HG02571 (cell line): Measurements from ENCODE around the gene TGFB1I1.
"Not testable (repeated sequence)": the region's sequence is repeated elsewhere in the genome, so short reads cannot be mapped to it uniquely, and the experiment has no call there.

Experiments used
- ATAC-seq: cut with Tn5 transposase; IDR thresholded peaks from one replicate; pipeline ENCODE4 v1.9.1; 2021; ENCODE audit warnings: mild to moderate bottlenecking, moderate library complexity; ENCODE audit not compliant: unreplicated experiment

The TGFB1I1 gene

DNA sequence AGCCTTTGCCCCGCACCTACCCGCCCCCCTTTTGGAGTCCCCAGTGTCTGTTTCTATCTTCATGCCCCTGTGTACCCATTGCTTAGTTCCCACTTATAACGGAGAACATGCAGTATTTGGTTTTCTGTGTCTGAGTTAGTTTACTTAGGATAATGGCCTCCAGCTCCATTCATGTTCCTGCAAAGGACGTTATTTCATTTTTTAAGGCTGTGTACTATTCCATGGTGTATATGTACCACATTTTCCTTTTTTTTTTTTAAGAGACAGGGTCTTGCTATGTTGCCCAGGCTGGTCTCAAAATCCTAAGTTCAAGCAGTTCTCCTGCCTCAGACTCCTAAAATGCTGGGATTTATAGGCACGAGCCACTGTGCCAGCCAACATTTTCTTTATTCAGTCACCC lies 4.1 kb upstream of the TGFB1I1 start:
- ATAC-seq, result no peak

DNA sequence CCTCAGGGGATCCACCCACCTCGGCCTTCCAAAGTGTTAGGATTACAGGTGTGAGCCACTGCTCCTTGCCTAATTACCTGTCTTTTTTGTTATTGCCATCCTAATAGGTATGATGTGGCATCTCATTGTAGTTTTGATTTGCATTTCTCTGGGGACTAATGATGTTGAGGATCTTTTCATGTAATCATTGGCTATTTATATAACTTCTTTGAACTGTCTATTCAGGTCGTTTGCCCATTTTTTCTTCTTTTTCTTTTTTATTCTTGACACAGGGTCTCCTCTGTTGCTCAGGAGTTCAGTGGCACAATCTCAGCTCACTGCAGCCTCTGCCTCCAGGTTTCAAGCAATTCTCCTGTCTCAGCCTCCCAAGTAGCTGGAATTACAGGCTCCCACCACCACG lies 1.3 kb upstream of the TGFB1I1 start:
- ATAC-seq, result no peak

DNA sequence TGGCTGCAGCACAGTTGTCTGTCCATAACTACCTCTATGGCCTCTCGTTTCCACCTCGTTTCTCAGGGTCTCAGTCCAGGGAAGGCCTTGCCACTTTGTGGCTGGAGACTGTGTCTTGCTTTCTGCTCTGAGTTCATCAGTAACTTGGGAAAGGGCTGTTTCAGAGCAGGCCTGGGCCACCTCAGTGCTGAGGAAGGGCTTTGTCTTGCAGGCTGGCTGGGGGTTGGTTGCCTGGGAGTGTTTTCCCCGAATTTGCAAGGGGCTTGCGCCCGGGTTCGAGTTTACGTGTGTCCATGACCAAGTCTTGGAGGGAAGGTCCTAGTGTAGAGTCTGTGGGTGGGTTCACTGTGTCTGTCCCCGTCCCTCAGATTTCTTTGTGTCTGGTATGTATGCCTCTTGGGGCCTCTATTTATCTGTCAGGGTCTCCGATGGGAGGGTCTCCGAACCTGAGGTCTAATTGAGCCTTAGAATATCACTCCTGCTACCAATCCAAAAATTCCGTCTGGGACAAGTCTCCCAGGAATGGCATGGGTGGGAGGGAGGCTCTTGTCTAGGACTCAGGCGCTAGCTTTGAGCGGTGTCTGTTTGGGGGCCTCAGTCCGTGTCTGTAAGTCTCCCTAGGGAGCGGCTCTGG lies 594 bp upstream of the TGFB1I1 start:
- ATAC-seq, result no peak

DNA sequence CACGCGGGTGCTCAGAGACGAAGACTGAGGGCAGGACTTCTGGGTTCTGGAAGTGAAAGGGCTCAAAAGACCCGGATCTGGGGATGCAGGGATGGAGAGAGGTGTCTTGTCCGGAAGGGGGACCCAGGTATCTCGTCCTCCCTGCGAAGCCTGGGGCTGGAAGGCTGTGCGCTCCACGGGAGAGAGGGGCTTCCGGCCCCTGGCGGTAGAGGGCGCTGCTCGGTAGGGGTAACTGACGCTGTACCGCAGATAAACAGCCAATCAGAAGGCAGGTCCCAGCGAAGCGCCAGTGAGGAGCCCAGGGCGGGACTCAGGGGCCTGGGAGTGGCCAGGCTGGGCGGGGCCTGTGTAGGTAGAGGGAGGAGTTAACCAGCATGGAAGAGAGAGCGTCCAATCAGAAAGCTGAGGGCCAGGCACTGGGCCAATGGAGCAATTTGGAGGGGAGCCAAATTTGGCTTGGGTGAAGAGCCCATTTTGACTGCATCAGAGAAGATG lies 804 bp downstream of the TGFB1I1 start:
- no peak for ATAC-seq

DNA sequence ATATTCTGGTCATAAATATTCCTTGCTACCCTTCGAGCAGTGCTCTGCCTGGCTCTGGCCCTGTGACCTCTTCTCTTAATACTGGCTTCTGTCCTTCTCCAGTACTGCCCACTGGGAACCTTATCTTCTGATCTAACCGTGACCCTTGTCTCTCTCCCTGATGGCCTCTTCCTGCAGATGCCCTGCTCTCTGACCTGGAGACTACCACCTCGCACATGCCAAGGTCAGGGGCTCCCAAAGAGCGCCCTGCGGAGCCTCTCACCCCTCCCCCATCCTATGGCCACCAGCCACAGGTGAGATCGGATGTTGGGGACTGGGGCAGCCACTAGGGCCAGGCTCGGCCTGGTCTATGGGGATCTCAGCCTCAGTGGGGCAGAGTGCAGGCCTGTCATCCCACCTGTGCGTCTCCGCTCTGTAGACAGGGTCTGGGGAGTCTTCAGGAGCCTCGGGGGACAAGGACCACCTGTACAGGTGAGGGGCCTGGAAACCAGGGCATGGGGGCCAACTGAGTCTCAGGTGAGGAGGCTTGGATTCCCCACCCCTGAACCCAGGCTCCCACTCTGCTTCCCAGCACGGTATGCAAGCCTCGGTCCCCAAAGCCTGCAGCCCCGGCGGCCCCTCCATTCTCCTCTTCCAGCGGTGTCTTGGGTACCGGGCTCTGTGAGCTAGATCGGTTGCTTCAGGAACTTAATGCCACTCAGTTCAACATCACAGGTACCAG lies 1.5 kb downstream of the TGFB1I1 start:
- no peak for ATAC-seq

DNA sequence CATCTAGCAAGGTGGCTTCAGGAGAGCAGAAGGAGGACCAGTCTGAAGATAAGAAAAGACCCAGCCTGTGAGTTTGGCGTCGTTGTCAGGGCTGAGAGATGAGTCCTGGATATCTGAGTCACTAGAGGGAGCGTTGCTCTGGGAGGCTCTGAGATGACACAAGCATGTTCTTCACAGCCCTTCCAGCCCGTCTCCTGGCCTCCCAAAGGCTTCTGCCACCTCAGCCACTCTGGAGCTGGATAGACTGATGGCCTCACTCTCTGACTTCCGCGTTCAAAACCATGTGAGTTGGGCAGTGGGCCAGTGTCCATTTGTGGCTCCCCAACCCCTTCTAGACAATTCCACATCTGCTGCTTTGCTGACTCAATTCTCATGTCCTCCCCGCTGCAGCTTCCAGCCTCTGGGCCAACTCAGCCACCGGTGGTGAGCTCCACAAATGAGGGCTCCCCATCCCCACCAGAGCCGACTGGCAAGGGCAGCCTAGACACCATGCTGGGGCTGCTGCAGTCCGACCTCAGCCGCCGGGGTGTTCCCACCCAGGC lies 2.3 kb downstream of the TGFB1I1 start:
- ATAC-seq, result no peak

DNA sequence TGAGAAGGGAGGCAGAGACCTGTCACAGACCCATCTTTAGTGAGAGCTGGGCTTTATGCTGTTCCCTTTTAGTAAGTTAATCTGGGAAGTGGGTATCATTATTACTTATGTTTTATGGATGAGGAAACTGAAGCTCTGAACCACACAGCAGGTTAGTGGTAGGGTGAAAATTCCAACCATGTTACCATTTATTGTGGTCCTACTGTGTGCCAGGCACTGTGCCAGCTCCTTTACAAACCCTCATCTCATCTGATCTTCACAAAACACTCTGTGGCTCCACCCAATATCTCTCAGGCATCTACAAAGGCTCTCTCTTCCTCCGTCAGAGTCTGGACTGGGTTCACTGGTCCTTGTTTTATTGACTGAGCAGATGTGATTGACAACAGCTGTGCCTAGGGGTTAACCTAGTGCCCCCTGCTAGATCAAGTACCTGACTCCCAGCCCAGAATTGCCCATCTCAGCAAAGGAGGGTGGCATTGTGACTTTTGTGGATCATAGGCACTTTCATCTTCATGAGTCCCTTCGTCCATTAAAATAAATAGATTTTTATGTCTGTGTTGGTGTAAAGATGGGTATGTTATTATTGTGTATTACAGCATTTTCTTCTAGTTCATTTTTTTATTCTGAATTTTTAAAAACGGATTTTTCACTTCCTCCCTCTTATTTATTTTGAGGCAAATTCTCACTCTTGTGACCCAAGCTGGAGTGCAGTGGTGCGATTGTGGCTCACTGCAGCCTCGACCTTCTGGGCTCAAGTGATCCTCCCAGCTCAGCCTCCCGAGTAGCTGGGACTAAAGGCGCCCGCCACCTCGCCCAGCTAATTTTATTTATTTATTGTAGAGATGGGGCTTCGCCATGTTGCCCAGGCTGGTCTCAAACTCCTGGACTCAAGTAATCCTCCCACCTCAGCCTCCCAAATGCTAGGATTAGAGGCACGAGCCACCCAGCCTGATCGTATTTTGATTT lies 3.1 kb downstream of the TGFB1I1 start:
- no peak for ATAC-seq

DNA sequence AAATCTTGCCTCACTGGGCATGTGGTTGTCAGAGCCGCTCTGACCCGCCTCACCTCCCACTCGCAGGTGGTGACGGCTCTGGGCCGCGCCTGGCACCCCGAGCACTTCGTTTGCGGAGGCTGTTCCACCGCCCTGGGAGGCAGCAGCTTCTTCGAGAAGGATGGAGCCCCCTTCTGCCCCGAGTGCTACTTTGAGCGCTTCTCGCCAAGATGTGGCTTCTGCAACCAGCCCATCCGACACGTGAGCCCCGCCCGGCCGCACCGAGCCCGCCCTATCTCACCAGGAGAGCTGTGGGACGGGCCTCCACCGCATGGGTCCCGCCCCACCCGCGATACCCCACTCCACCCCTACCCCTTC lies 4.0 kb downstream of the TGFB1I1 start:
- no peak for ATAC-seq

DNA sequence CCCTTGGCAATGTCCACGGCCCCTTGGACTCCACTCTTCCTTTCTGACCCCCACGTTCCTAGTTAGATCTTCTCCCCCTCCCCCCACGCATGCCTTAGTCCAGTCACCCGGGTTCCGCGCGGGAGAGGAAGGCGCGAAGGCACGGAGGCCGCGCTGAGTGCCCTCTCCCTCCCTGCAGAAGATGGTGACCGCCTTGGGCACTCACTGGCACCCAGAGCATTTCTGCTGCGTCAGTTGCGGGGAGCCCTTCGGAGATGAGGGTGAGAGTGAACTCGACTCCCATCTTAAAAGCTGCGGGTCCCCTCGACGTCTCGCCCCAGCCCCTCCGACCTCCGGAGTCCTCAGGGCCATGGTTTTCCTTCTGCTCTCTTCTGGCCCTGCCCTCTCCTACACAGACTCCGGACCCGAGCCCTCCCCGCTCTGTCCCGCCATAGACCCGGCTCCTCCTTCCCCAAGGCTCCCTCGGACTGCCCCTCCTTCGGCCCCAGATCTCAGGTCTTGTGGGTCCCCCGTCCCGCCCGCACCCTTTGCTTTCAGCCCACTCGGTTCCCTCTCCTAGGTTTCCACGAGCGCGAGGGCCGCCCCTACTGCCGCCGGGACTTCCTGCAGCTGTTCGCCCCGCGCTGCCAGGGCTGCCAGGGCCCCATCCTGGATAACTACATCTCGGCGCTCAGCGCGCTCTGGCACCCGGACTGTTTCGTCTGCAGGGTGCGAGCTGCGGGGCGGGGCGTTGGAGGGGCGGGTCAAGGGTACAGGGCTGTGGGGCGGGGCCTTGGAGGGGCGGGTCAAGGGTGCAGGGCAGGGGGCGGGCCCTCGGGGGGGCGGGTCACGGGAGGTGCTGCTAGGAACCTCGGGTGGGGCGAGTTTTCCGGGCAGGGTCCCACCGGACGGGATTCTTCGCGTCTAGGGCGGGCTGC lies 4.6 kb downstream of the TGFB1I1 start:
- ATAC-seq, result peak; percentile 56

DNA sequence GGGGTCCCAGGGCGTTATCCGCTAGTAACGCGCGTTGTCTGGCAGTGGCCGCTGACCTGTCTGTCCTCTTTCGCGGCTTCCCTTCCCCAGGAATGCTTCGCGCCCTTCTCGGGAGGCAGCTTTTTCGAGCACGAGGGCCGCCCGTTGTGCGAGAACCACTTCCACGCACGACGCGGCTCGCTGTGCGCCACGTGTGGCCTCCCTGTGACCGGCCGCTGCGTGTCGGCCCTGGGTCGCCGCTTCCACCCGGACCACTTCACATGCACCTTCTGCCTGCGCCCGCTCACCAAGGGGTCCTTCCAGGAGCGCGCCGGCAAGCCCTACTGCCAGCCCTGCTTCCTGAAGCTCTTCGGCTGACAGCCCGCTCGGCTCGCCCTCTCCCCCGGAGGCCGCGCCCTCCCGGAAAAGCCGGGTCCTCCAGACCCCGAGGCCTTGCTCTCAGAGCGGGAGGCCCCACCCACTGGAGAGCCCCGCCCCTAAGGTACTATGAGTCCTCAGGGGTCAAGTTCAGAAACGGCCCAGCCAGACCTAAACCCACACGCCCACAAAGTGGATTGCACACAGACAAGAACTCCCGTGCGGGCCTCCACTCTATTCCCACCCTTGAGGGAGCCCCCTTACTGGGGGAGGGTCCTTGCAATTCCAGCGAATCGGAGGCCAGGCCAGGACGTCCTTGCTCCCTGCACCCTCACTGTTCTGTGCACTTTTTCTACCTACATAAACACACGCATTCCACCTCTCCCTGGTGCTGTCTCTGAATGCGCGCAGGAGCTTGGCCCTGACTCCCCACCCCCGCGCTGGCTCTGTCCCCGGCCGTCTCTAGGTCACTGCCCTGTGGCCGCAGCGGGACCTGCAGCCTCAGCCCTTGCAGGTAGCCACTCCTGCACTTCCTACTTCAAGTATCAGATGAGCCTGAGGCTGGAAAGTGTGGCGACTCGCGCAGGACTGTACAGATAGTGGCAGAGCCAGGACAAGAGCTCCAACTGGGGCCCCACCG lies 5.6 kb downstream of the TGFB1I1 start:
- peak; percentile 11 for ATAC-seq

DNA sequence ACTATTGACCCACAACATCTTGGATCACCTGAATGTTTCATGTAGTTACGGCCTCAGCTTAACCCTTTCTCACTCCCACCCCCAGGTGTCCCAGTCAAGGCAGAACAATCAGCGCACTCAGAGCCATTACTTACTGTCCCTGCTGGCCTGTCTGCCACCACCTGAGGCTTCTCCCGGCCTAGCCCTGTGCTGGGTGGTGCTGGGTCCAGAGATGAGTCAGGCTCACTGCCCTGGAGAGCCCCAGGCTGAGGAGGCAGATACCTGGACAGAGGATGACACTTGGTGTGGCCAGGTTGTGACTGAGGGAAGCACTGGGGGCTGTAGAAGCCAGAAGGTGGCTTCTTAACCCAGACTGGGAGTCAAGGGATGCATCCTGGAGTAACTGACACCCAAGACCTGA lies 7.0 kb downstream of the TGFB1I1 start:
- ATAC-seq, result no peak

DNA sequence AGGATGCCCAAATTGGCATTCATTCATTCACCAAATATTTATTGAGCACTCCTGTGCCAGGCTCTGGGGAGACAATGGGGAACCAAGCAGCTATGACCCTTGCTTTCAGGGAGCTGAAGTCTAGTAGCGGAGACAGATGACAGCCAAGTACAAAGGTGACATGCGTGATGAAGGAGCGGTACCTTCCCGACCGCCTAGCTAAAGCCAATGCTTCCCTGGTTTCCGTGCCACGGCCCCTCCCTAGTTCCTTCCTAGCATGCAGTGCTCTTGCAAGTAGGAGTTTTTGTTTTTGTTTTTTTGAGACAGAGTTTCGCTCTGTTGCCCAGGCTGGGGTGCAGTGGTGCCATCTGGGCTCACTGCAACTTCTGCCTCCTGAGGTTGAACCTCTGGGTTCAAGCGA lies 7.8 kb downstream of the TGFB1I1 start:
- ATAC-seq, result no peak

DNA sequence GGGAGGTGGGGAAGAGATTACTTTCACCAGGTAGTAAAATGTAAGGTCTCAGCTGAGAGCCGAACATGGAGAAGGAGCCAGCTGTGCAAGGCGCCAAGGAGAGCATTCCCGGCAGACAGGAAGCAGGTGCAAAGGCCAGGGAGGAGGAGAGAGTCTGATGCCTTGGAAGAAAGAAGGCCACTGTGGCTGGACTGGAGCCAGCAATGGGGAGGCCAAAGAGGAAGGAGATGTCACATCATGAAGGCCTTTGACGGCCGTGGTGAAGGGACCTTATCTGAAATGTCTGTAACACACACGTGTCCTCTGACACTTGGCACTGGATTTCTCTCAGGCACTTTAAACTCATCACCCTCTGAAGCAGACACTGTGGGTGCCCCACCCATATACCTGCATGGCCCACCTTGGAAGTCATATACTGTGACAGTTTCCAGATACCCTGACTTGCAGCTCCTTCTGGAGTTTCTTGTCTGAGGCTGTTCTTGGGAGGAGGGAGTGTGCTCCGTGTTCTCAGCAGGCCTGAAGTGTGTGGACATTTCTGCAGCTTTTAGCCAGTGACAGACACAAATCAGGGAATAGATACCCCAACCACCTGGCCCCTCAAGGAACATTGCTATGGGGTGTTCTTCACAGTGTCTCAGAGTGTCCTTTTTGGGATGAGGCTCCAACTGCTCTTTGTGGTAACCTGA lies 9.0 kb downstream of the TGFB1I1 start:
- ATAC-seq, result no peak

DNA sequence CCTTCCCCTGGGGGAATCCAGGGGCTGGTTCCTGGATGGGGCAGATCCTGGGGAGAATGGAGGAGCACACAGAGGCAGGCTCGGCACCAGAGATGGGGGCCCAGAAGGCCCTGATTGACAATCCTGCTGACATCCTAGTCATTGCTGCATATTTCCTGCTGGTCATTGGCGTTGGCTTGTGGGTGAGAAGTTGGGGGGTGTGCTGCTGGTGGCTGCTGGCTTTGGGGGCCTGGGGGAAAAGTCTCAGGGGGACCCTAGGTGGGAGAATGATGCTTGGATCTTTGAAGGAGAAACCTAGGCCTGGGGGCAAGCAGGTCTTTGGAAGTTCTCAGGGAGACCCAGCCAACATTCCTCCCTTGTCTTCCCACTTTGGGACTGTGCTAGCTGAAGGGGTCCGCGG lies 11.1 kb downstream of the TGFB1I1 start, which contains the start of gene SLC5A2:
TSS of gene SLC5A2 (plus strand) at position 43 of the 400 bp plus-strand sequence. CDS start at position 57, 14 bp downstream.
- no peak for ATAC-seq

DNA sequence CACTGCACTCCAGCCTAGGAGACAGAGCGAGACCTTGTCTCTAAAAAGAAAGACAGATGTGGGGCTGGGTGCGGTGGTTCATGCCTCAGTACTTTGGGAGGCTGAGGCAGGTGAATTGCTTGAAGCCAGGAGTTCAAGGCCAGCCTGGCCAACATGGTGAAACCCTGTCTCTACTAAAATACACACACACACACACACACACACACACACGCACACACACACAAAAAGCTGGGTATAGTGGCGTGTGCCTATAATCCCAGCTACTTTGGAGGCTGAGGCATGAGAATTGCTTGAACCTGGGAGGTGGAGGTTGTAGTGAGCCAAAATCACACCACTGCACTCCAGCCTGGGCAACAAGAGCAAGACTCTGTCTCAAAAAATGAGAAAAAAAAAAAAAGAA lies 12.1 kb downstream of the TGFB1I1 start:
- ATAC-seq, result not testable (repeated sequence)

DNA sequence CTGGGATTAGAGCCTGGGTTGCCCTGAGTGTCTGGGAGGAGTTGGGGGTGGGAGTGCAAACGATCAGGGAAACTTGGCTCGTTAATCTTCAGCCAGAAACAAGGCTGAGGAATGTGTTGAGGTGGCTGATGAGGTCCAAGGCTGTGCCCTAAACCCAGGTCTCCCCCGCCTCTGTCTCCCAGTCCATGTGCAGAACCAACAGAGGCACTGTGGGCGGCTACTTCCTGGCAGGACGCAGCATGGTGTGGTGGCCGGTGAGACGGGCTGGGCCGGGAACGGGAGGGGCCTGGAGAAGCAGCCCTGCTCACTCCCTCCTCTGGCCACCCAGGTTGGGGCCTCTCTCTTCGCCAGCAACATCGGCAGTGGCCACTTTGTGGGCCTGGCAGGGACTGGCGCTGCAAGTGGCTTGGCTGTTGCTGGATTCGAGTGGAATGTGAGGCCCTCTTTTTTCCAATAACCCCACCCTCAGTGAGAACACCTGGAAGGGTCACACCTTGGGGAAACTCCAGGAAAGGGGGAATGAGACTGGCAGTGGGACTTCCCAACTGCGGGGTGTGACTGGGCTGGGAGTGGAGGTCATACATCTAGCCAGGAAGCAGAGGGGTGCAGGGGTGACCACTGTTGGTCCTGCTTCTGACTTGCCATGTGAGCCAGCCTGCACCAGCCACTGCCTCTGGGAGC lies 12.7 kb downstream of the TGFB1I1 start:
- no peak for ATAC-seq

DNA sequence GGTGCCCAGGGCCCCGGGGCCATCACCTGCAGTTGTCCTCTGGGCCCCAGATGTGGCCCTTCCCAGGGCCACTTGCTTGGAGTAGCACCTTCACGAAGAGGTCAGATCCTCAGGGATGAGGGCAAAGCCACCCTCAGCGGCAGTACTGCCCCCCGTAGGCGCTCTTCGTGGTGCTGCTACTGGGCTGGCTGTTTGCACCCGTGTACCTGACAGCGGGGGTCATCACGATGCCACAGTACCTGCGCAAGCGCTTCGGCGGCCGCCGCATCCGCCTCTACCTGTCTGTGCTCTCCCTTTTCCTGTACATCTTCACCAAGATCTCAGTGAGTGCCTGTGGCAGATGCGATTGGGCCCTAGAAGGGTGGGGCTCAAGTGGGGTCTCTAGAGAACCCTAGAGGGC lies 13.6 kb downstream of the TGFB1I1 start:
- no peak for ATAC-seq

DNA sequence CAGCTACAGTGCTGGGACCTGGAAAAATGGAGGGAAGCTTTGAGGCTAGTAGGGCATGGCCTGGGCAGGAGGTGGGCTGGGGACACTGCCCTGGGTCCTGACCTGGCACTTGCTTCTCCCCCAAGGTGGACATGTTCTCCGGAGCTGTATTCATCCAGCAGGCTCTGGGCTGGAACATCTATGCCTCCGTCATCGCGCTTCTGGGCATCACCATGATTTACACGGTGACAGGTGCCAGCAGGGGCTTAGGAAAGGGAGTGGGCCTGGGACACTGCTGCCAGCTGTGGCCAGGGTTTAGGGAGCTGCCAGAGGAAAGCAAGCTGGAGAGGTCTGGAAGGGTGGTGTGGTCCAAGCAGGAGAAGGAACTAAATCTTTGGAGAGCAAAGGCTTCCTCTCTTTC lies 14.1 kb downstream of the TGFB1I1 start:
- ATAC-seq, result no peak
